ENCODE results near the gene DQX1.

The DQX1 gene

DNA sequence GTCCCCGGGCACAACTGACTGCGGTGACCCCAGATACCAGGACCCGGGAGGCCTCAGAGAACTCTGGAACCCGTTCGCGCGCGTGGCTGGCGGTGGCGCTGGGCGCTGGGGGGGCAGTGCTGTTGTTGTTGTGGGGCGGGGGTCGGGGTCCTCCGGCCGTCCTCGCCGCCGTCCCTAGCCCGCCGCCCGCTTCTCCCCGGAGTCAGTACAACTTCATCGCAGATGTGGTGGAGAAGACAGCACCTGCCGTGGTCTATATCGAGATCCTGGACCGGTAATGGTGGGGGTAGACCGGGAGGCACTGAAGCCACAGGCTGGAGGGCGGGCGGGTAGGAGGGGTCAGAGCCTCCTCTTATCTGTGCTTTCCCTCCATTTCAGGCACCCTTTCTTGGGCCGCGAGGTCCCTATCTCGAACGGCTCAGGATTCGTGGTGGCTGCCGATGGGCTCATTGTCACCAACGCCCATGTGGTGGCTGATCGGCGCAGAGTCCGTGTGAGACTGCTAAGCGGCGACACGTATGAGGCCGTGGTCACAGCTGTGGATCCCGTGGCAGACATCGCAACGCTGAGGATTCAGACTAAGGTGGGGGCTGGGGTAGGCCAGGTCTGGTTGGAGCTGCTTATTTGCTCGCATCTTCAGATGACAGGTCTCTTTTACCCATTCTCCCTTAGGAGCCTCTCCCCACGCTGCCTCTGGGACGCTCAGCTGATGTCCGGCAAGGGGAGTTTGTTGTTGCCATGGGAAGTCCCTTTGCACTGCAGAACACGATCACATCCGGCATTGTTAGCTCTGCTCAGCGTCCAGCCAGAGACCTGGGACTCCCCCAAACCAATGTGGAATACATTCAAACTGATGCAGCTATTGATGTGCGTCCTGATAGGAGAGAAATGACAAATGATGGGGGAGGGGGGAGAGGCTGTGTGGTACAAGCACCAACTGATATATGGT is 4.5 kb upstream of the DQX1 start:
- TF ChIP-seq, protein P1, sequence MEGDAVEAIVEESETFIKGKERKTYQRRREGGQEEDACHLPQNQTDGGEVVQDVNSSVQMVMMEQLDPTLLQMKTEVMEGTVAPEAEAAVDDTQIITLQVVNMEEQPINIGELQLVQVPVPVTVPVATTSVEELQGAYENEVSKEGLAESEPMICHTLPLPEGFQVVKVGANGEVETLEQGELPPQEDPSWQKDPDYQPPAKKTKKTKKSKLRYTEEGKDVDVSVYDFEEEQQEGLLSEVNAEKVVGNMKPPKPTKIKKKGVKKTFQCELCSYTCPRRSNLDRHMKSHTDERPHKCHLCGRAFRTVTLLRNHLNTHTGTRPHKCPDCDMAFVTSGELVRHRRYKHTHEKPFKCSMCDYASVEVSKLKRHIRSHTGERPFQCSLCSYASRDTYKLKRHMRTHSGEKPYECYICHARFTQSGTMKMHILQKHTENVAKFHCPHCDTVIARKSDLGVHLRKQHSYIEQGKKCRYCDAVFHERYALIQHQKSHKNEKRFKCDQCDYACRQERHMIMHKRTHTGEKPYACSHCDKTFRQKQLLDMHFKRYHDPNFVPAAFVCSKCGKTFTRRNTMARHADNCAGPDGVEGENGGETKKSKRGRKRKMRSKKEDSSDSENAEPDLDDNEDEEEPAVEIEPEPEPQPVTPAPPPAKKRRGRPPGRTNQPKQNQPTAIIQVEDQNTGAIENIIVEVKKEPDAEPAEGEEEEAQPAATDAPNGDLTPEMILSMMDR (IDR thresholded peaks at IDR 0.05; ENCODE audit: insufficient read depth, missing control alignments): no peak
- FAIRE-seq (no peak), DNase-seq (ENCODE audit: insufficient read length, low spot score) (no peak)

DNA sequence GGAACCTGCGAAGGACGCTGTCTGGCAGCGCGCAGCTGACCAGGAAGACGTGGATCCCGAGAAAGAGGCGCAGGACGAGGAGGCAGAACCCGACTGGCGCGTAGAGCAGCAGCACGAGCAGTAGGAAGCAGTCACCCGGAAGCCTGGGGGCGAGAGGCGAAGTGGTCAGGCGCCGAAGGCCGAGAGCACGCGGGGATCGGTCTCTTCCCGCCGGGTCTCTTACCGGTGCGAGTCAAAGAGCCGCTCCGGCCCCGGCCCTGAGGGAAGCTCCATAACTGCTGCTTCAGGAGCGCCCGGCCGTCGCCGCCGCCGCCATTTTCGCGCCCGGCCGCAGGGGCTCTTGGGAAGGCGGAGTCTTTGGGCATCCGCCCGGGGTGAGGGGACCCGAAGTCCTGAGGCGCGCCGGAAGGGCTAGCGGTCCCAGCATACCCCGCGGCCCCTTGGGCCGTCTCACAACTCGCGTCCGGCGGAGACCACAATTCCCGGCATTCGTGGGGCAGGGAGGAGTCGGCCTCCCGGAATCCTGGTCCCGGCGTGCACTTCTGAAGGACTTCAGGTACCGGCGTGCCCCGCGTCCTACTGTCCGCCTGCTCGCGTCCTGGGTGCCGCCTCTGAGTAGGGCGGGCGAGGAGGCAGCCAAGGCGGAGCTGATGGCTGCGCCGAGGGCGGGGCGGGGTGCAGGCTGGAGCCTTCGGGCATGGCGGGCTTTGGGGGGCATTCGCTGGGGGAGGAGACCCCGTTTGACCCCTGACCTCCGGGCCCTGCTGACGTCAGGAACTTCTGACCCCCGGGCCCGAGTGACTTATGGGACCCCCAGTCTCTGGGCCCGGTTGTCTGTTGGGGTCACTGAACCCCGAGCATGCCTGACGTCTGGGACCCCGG is 3.6 kb upstream of the DQX1 start, which contains the start of the genes AUP1 and HTRA2:
Gene AUP1 (minus strand): TSS at position 350 of the 882 bp plus-strand sequence. CDS start 77 bp downstream, at position 273.
Gene HTRA2 (plus strand): TSS at position 577 of the 882 bp plus-strand sequence. CDS start 74 bp downstream, at position 651.
- TF ChIP-seq, protein P1 (IDR thresholded peaks at IDR 0.05; ENCODE audit: insufficient read depth, missing control alignments): no peak
- DNase-seq (ENCODE audit: insufficient read length, low spot score): peak; percentile 99
- no peak for FAIRE-seq

DNA sequence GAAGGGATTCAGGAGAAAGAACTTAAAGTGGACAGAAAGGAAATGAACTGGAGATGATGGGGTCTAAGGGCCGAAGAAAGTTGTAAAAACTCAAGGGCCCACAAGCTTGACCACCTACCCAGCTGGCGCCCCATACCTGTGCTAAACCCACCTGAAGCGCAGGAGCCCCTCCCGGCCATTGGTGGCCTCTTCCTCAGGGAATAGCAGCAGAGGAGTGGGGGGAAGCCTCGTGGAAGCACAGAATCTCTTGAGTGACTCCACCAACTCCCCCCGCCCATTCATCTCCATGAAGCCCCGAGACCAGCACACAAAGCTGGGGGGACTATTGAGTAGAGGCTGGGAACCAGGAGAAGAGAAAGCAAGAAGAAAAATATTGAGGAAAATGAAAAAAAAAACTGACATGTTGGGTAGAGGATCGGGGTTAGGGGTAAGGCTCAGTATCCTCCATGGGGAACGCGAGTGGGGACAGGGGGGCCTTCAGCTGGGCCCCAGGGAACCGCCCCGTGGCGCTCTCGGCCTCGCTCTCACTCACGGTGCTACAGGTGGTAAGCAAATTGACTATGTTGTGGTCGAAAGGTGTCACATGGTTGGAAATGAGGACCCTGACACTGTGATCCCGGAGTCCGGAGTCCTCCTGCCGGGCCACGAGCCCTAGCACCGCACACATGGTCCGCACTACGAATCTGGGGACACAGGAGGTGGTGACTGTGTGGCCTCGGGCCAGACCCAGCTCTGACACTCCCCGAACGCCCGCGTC is 2.7 kb upstream of the DQX1 start:
- TF ChIP-seq, protein P1 (IDR thresholded peaks at IDR 0.05; ENCODE audit: insufficient read depth, missing control alignments): no peak
- DNase-seq (ENCODE audit: insufficient read length, low spot score) (no peak), FAIRE-seq (no peak)

DNA sequence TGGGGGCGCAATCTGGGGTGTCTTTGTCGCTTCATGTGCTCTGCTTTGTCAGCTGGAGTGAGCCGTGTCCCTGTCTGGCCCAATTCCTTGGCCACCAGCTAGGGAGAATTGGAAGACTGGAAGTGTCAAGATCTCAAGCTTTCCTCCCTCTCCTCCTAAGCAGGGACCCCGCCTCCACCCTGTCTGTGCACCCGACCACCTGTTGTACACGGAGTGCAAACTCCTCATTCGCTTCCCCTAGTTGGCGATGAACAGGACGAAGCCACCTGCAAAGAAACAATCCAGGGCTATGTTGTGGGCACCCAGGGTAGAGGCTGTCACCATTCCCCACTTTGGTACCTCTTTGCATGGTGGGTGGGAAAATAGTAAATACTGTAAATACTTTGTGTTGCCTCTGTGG is 1.7 kb upstream of the DQX1 start:
- DNase-seq (ENCODE audit: insufficient read length, low spot score) (no peak), FAIRE-seq (no peak)
- TF ChIP-seq, protein P1 (IDR thresholded peaks at IDR 0.05; ENCODE audit: insufficient read depth, missing control alignments): no peak

DNA sequence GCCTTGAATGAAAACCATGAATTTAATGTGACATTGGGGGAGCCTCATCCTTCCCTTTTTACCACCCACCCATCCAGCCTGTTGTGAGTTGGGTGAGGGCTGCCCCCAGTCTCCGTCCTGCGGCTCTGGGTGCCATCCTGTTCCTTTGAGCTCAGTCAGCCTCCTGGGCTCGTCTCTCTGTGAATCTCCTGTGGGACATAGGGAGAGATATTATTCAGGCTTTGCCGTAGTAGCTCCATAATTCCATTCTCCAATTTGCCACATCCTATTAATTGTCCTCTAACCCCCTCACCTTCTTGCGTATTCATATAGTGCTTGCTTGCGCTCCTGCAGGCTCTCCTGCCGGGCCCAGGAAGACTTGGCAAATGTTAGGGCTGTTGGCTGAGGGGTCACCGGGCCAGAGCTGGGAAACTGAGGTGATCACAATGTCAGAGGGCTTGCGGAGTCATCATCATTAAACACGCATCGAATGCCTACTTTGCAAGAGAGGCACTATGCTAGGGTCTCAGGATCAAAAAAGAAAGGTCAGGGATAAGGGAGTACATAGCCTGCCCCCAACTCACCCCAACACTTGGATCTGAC is 709 bp upstream of the DQX1 start:
- TF ChIP-seq, protein P1 (IDR thresholded peaks at IDR 0.05; ENCODE audit: insufficient read depth, missing control alignments): no peak
- FAIRE-seq: no peak
- no peak for DNase-seq (ENCODE audit: insufficient read length, low spot score)

DNA sequence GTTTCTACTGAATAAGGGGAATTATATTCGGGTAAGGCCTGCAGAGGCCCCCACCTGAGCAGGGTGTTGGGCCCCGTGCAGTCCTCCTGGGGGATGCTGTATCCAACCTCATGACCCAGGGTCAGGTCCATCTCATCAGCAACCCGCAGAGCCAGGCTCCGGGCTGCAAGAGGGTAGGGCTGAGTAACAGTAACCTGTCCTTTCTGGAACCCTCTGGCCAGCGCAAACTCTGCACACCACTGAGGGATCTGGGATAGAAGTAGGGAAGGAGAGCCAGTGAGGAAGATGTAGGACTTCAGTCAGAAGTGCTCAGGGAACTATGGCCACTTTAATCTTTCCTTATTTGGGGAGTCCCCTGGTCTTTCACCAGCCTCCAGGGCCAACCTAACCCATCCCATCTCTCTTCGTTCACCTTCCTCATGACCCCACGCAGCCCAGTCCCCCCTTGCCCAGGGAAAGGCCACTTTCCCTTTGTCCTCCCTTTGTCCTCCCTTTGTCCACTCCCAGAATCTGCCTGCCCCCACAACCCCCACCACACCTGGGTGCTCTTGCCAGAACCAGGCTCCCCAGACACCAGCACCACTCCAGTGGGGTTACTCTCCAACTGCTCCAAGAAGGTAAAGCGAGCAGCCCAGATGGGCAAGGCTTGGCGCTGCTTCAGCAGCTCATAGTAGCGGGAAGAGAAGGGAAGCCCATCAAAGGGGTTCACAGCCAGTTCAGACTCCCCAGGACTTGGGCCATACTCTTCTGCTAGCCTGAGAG is 895 bp downstream of the DQX1 start:
- DNase-seq (ENCODE audit: insufficient read length, low spot score): no peak
- TF ChIP-seq, protein P1 (IDR thresholded peaks at IDR 0.05; ENCODE audit: insufficient read depth, missing control alignments): no peak
- no peak for FAIRE-seq
